Measurements from ENCODE around the gene SLC25A39. TPM values are rescaled to one million over a fixed set of nuclear protein-coding genes. Genes with fewer than 3 reads are reported as not detected.

The SLC25A39 gene
- total and polyA plus RNA-seq, 2 donors (not counting 1 experiment from before 2014, with no cell fraction given): 35.3 to 70.2 TPM

DNA sequence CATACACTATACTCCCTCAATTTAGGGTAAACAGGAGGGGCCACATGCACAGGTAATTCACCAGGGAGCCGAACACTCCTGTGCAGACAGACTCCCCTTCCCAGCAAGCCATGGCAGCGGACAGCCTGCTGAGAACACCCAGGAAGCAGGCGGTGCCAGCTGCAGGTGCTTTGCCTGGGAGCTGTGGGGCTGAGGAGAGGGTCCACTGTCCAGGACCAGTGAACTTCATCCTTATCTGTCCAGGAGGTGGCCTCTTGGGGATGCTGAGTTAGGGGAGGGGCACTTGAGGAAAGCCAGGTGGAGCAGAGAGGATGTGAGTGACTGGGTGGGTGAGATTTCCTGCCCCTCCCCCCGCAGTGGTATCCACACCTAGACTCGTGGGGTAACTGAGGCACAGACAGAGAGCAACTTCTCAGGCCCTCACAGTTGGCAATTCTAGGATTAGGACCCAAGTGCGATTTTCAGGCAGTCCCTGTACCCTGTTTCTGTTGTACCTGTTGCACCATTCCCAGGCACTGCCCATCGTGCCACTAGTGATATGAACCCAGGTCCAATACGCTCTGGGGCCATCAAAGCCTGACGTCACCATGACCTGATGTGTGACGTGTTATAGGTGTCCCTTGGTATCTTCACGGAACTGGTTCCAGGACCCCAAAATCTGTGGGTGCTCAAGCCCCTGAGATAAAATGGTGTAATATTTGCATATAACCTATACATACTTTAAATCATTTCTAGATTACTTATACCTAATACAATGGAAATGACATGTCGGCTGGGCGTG, 21.6 kb upstream of the SLC25A39 start:
- Histone ChIP-seq H3K9ac (ENCODE audit: insufficient read depth, low read length) (no peak overlapping the region), H3K36me3 (ENCODE audit: control insufficient read depth, insufficient read depth, low read length) (peaks cover 6% of the 10 kb centered on the region), H3K4me3 (replicated peaks in 1 of 4; ENCODE audit: control extremely low read depth in 1 of 4, insufficient read depth in 1 of 4, low read depth in 3 of 4, low read length in 4 of 4) (peak overlapping the region; percentile 96 to 98 (median 97)), H3K4me2 (ENCODE audit: extremely low read depth, insufficient read depth, low read length) (peak overlapping the region; percentile 94), H3K27ac (ENCODE audit: insufficient read depth, low read length) (no peak overlapping the region), H3K4me1 (ENCODE audit: control insufficient read depth, extremely low read depth, insufficient read depth, low read length) (no peaks in the 10 kb centered on the region), H4K20me1 (ENCODE audit: control insufficient read depth, extremely low read depth, insufficient read depth, low read length) (no peaks in the 10 kb centered on the region), H3K27me3 (ENCODE audit: control insufficient read depth, insufficient read depth, low read length) (no peaks in the 10 kb centered on the region), H3K9me3 (ENCODE audit: control insufficient read depth, insufficient read depth, low read depth, low read length) (no peaks in the 10 kb centered on the region), H2AFZ (ENCODE audit: low read length) (no peak overlapping the region), H3K79me2 (ENCODE audit: control insufficient read depth, insufficient read depth, low read length) (peaks cover 7% of the 10 kb centered on the region)
- TF ChIP-seq, protein P1, sequence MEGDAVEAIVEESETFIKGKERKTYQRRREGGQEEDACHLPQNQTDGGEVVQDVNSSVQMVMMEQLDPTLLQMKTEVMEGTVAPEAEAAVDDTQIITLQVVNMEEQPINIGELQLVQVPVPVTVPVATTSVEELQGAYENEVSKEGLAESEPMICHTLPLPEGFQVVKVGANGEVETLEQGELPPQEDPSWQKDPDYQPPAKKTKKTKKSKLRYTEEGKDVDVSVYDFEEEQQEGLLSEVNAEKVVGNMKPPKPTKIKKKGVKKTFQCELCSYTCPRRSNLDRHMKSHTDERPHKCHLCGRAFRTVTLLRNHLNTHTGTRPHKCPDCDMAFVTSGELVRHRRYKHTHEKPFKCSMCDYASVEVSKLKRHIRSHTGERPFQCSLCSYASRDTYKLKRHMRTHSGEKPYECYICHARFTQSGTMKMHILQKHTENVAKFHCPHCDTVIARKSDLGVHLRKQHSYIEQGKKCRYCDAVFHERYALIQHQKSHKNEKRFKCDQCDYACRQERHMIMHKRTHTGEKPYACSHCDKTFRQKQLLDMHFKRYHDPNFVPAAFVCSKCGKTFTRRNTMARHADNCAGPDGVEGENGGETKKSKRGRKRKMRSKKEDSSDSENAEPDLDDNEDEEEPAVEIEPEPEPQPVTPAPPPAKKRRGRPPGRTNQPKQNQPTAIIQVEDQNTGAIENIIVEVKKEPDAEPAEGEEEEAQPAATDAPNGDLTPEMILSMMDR (conservative IDR thresholded peaks at IDR 0.05 in 1 of 2, IDR thresholded peaks at IDR 0.05 in 1 of 2; ENCODE audit: low read depth in 1 of 2, low read length in 2 of 2): no peak
- TF ChIP-seq EZH2 (IDR thresholded peaks at IDR 0.05; ENCODE audit: low read length, missing control alignments): no peak
- DNase-seq (ENCODE audit: low read depth in 2 of 2): no peak

DNA sequence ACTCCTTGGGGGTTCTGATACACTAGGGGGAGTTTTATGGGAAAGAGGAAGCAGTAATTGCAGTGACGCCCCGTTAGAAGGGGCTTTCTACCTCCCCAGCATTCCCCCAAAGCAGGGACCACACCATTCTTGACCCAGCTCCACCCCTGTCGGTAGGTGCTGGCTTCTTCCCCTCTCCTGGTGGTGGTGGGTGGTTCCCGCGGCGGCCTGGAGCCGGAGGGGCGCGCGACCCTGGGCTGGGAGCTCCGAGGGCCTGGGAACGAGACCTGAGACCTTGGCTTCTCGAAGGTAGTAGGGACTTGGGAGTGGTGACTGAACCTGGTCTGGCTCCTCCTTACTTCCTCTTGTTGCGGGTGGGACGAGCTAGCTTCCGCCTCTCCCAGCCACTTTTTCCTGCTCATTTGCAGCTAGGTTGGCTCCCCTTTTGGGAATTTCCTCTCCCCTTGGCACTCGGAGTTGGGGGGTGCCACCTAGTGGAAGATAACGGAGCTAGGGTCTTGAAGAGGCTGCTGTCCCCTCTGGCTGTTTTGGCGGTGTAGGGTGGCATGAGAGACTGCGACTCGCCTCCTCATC, 20.9 kb upstream of the SLC25A39 start:
- DNase-seq (ENCODE audit: low read depth in 2 of 2): peak; percentile 51 to 58
- Histone ChIP-seq H3K36me3 (ENCODE audit: control insufficient read depth, insufficient read depth, low read length) (peaks cover 3% of the 10 kb centered on the region), H4K20me1 (ENCODE audit: control insufficient read depth, extremely low read depth, insufficient read depth, low read length) (no peaks in the 10 kb centered on the region), H3K4me1 (ENCODE audit: control insufficient read depth, extremely low read depth, insufficient read depth, low read length) (no peaks in the 10 kb centered on the region), H3K4me2 (ENCODE audit: extremely low read depth, insufficient read depth, low read length) (peak overlapping the region; percentile 94), H3K9me3 (ENCODE audit: control insufficient read depth, insufficient read depth, low read depth, low read length) (no peaks in the 10 kb centered on the region), H3K27me3 (ENCODE audit: control insufficient read depth, insufficient read depth, low read length) (no peaks in the 10 kb centered on the region), H3K4me3 (replicated peaks in 1 of 4; ENCODE audit: control extremely low read depth in 1 of 4, insufficient read depth in 1 of 4, low read depth in 3 of 4, low read length in 4 of 4) (peak overlapping the region; percentile 96 to 98 (median 97)), H2AFZ (ENCODE audit: low read length) (peak overlapping the region; percentile 65), H3K27ac (ENCODE audit: insufficient read depth, low read length) (peak overlapping the region; percentile 64), H3K9ac (ENCODE audit: insufficient read depth, low read length) (peak overlapping the region; percentile 77), H3K79me2 (ENCODE audit: control insufficient read depth, insufficient read depth, low read length) (peaks cover 7% of the 10 kb centered on the region)
- no peak for TF ChIP-seq EZH2 (IDR thresholded peaks at IDR 0.05; ENCODE audit: low read length, missing control alignments)
- TF ChIP-seq, protein P1 (conservative IDR thresholded peaks at IDR 0.05 in 1 of 2, IDR thresholded peaks at IDR 0.05 in 1 of 2; ENCODE audit: low read depth in 1 of 2, low read length in 2 of 2): peak; percentile 39 to 45

DNA sequence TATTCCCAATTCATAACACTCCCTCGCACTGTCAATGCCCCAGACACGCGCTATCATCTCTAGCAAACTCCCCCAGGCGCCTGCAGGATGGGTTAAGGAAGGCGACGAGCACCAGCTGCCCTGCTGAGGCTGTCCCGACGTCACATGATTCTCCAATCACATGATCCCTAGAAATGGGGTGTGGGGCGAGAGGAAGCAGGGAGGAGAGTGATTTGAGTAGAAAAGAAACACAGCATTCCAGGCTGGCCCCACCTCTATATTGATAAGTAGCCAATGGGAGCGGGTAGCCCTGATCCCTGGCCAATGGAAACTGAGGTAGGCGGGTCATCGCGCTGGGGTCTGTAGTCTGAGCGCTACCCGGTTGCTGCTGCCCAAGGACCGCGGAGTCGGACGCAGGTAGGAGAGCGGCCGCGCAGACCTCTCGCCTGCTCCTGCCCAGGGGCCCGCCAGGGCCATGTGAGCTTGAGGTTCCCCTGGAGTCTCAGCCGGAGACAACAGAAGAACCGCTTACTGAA, 20.4 kb upstream of the SLC25A39 start, which contains the start of gene GRN:
Gene GRN (plus strand): TSS at position 364 of the 515 bp plus-strand sequence. CDS start 3,863 bp downstream, outside the sequence.
- Histone ChIP-seq H3K4me2 (ENCODE audit: extremely low read depth, insufficient read depth, low read length) (peak within 1 kb of the TSS; percentile 94), H4K20me1 (ENCODE audit: control insufficient read depth, extremely low read depth, insufficient read depth, low read length) (no peaks in the 10 kb centered on the region), H3K27ac (ENCODE audit: insufficient read depth, low read length) (peak within 1 kb of the TSS; percentile 64), H3K27me3 (ENCODE audit: control insufficient read depth, insufficient read depth, low read length) (no peaks in the 10 kb centered on the region), H3K9ac (ENCODE audit: insufficient read depth, low read length) (peak within 1 kb of the TSS; percentile 77), H3K9me3 (ENCODE audit: control insufficient read depth, insufficient read depth, low read depth, low read length) (no peaks in the 10 kb centered on the region), H3K4me3 (replicated peaks in 1 of 4; ENCODE audit: control extremely low read depth in 1 of 4, insufficient read depth in 1 of 4, low read depth in 3 of 4, low read length in 4 of 4) (peak within 1 kb of the TSS; percentile 96 to 98 (median 97)), H3K4me1 (ENCODE audit: control insufficient read depth, extremely low read depth, insufficient read depth, low read length) (no peaks in the 10 kb centered on the region), H3K79me2 (ENCODE audit: control insufficient read depth, insufficient read depth, low read length) (peaks cover 7% of the 10 kb centered on the region), H2AFZ (ENCODE audit: low read length) (peak within 1 kb of the TSS; percentile 65), H3K36me3 (ENCODE audit: control insufficient read depth, insufficient read depth, low read length) (peaks cover 3% of the 10 kb centered on the region)
- DNase-seq (ENCODE audit: low read depth in 2 of 2): peak; percentile 99 to 100
- TF ChIP-seq, protein P1 (conservative IDR thresholded peaks at IDR 0.05 in 1 of 2, IDR thresholded peaks at IDR 0.05 in 1 of 2; ENCODE audit: low read depth in 1 of 2, low read length in 2 of 2): peak in 1 of 2 donors; percentile 1
- no peak for TF ChIP-seq EZH2 (IDR thresholded peaks at IDR 0.05; ENCODE audit: low read length, missing control alignments)
